T-helper 2 cell treated with Interferon-gamma antibody and Interleukin-4, amounts not matched to agents 100 ng/mL and 5 ng/mL, for 36 hours (primary cell): Measurements from ENCODE around the gene TFR2. TPM values are rescaled to one million over a fixed set of nuclear protein-coding genes. Genes with fewer than 3 reads are reported as not detected.

Experiments
- intact Hi-C: fragments of 100-400 bp; cut with micrococcal nuclease; formaldehyde crosslinking; loops from one replicate; pipeline ENCODE4 v1.15.1; 2023
- total RNA-seq: library from RNA; stranded (reverse); gene quantifications from 2 replicates; pipeline ENCODE4 v1.2.3, GENCODE V29; 2022

Gene TFR2
- total RNA-seq, 1 donor from 2014 or later = 13.5 TPM

DNA sequence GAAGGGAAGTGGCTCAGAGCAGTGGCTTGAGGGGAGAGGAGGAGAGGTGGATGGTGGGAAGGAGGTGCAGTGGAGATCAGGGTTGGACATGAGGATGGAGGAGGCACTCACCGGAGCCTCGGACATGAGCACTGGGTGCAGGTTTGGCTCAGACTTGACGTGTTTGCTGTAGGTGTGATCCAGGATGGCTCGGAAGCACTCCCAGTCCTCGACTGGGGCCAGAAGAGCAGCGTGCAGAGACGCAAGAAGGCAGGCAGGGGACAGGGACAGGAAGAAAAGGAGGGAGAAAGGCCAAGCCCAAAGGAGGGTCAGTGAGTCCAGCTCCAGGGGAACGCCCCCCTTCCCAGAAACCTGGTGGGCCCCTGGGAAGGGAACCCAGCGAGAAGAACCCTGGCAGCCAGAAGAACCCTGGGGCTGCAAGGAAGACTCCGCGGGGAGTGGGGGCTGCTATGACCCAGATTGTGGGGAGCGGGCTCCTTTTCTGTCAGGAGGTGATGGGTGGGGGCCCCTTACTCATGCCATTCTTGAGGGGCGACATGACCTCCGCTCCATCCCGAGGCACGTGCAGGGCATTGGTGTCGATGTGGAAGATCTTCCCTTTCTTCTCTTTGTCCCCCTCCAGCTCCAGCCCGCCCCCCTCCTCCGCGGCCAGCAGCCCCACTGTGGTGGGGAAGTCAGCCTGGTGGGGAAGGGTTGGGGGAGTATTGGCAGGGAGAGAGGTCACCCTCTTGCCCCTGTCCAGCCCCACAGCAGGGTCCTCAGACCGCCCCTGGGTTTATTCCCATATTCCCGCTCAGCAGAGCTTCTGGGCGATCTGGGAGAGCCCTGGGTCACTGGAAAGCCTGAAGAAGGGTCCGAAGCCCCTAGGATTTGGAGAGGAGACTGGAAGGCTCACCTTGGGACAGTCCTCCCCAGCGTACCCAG lies 13.8 kb upstream of the TFR2 start:
- intact Hi-C loops = no loop called here

DNA sequence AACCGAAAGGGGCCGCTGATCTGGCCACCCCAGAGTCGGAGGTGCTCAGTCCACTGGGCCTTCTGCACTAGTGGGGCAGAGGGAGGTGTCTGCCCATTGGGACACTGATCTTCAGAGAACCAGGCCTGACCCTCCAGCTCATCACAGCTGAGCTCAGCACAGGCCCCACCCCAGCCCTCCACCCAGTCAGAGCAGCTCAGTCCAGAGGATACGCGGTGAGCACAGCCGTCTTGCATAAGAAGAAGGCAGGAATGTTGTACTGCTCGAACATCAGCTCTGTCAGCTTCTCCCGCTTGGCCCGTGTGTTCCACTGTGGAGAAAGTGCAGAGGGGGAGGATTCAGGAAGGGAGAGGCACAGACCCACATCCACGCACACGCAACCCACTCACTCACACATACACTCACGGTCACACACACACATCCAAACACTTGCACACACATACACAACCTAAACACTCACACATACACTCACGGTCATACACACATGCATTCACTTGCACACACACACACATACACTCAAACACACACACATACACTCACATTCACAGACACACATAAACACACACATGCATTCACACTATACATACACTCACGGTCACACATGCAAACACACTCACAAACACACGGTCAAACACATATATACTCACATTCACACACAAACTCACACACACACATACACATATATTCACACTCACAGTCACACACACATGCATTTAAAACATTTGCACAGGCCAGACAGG lies 8.6 kb upstream of the TFR2 start:
- intact Hi-C loops = no loop called here

DNA sequence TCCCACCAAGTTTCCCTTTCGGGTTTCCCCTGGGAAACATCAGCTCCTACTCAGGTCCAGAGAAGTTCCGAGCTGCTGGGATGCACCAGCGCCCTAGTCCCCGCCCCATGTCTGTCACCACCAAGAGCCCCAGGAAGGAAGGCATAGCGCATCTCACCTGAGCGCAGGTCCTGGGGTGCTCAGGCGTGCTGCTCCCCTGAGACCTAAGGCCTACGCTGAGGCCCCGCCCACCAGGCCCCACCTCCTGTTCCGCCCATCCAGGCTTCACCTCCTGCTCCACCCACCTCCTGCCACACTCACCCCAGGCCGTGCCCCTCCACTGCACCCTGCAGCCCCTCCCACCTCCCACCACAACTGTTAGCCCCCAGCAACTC lies 1.2 kb upstream of the TFR2 start:
- intact Hi-C loops = no loop called here

DNA sequence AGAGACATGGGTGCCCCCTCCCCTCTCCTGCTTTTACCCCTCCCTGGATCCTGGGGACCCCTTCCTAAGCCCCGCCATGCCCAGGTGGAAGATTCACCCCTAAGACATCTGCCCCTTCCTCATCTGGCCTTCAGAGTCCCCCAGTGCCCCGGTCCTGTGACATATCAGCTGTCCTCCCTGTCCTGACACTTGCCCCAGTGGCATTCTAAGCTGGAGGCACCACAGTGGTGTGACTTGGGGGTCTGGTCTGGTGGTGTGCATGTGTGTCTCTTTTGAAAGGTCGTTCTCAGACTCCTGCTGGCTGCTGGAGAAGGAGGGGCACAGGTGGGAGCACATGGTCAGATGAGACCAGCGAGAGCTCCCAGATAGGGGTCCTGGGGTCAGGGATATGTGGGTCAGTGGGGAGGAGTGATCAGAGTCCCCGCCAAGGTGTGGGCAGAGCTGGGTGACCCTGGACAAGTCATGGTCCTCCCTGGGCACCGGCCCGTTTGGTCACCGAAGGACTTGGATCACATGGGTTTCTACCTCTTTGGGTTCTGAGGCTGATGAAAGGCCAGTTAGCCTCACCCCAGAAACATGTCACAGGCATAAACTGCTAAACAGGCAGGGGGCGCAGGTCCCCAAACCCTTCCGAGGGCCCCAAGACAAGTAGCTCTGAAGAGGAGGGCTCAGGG lies 645 bp upstream of the TFR2 start:
- intact Hi-C loops = no loop called here

DNA sequence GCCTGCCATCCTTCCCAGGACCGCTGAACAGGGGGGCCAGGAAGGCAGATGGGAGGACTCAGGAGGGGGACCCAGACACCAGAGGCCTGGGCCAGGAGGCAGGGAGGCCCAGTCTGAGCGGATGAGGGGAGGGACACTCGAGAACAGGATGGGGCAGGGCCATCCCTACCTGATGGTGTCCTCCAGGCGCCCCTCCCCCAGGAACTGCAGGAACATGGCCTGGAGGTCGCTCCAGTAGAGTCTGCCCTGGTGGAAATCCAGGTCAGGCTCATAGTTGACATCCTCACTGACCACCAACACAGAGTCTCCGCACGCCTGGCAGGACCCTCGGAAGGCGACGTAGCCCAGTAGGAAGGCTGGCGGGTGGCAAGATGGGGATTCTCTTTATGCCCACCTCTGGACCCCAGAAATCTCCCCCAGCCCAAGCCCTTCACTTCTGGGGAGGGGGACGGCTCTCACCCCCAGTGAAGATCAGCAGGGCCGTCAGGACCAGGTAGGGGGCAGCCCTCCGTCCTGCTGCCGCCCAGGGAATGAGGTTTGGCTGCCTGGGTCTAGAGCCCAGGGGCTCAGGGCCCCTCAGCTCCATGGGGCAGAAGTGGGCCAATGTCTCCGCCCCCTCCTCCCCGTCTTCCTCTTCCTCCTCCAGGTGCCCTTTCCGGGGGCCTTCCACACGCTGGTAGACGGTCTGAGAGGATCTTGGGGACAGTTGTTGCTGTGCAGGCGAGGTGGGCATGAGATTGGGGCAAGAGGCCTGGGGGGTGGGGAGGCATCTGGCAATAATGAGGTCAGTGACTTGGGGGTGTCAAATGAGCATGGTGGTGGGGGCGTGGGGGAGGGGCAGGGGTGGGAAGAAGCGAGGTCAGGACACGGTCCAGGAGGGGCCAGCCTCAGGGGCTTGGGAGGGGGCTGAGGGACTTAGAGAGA lies 573 bp downstream of the TFR2 start:
- intact Hi-C loops = no loop called here

DNA sequence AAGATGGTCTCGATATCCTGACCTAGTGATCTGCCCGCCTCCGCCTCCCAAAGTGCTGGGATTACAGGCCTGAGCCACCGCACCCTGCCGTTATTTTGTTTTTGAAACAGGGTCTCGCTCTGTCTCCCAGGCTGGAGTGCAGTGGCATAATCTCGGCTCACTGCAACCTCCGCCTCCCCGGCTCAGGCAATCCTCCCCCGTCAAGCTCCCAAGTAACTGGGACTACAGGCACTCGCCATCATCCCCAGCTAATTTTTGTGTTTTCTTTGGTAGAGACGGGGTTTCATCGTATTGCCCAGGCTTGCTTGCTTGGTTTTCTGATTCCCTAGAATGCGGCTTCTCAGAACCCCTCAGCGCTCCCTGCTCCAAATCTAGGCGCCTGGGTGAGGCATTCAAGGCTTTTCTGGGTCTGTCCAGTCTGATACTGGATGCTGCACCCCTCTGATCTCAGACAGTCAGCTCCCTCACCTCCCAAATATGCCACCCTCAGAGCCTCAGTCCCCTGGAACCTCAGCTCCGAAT lies 1.3 kb downstream of the TFR2 start:
- intact Hi-C loops = no loop called here

DNA sequence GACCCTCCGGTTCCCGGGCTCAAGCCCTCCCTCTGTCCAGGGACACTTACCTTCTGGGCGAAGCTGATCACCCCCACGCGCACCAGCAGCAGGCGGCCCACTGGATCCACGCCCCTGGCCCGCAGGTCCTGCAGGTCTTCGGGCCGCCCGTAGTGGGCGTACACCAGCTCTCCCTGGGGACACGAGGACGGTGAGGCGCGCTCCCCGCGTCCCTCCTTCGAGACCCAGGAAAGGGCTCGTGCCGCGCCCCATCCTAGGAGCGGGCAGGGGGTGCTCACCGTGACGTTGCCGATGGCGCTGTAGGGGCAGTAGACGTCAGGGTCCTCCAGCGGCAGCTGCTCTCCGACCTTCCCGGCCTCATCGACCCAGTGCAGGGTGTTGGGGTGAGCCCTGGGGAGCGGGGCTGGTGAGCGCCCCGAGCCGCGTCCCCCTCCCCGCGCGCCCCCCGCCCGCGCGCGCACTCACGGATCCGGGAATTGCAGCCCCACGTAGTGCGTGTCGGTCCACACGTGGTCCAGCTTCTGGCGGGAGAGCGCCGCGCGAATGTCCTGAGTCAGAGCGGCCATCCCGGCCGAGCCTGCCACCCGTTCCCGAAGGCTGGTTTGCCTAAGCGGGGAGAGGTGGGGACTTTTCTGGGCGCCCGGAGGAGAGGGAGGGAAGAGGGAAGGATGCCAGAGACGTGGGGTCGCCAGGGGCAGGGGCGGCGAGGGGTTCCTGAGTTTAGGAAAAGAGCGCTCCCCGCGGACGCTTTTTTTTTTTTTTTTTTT lies 8.2 kb downstream of the TFR2 start:
- intact Hi-C loops = loop anchor here (5.0 kb wide), 1 partner anchor 59 kb away; the partner anchor contains the start of gene GIGYF1

DNA sequence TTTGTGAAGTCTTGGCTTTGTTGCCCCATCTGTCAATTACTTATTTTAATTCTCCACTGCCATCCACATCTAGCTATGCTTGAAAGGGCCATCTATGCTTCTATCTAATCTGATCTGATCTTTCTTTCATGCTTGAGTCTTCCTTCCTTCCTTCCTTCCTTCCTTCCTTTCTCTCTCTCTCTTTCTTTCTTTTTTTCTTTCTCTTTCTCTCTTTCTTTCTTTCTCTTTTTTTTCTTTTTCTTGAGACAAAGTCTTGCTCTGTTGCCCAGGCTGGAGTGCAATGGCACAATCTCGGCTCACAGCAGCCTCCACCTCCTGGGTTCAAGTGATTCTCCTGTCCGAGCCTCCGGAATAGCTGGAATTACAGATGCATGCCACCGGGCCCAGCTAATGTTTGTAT lies 11.3 kb downstream of the TFR2 start:
- intact Hi-C loops = loop anchor here (5.0 kb wide), 1 partner anchor 62 kb away; the partner anchor contains the start of gene GIGYF1

DNA sequence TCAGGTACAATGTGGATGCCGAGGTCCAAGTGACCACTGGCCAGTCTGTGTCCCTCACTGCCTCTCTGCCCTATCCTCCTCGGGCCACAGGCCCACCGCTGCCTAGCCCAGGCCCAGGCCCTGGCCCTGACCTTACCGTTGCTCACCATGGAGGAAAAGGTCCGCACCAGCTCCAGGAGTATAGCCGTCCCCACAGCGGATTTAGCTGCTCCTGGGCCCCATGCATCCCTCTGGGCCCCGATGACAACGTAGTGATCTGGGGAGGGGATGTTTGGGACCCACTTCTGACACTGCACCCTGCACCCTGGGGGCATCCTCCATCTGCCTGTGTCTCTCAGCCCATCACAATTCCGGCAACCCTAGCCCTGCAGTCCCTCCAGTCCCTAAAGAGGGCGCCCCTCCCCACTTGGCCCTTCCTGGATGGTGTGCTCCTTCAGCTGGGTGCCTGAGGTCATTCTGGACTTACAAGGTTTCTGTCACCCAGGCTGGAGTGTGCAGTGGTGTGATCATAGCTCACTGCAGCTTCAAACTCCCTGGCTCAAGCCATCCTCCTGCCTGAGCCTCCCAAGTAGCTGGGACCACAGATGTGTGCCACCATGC lies 12.1 kb downstream of the TFR2 start:
- intact Hi-C loops = no loop called here

DNA sequence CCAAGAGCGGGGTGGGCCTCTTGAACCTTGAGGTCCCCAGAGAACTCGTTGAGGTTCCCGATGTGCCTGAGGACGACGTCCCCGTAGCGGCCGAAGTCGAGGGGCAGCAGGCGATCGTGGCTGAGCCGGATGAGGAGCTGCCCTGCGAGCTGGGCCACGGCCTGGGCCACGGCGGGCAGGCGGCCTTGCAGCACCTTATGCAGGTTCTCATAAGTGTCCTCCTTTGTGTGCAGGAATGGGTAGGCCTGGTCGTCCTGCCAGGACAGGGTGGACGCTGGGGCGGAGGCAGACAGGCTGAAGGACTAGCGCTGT lies 14.2 kb downstream of the TFR2 start:
- intact Hi-C loops = loop anchor here (2.0 kb wide), 1 partner anchor 40 kb away; the partner anchor contains the start of genes FBXO24 and LRCH4

DNA sequence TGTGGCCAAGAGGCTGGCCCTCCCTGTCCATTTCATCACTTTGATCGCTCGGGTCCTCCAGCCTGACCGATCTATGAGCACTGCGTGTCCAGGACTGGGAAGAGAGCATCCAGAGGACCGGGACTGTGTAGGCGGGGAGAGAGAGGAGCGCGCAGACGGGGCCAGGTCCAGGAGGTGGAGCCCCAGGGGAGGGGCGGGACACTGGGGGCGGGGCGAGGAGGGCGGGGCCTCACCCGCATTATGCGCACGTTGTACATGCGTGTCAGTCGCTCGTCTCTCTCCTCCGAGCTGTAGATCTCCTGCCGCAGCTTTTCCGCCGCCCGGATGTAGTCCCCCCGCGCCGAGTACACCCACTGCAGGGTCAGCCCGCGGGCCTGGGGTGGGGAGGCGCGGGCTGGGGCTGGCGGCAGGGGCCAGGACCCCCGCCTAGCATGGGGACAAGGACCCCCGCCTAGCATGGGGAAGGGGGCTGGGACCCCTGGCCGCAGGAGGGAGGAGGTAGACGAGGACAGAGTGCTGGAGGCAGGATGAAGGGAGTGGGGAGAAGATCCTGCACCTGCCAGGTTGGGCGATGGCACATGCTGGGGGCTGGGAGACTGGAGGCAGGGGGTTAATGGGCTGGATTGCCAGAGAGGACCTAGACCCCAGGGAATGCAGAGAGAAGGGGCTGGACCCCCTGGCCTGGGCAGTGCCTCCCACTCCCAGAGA lies 14.7 kb downstream of the TFR2 start:
- intact Hi-C loops = loop anchor here (1.0 to 2.0 kb wide), 4 partner anchors 14 to 47 kb away; partner anchors contain the start of genes FBXO24, GNB2, LRCH4 and MOSPD3

DNA sequence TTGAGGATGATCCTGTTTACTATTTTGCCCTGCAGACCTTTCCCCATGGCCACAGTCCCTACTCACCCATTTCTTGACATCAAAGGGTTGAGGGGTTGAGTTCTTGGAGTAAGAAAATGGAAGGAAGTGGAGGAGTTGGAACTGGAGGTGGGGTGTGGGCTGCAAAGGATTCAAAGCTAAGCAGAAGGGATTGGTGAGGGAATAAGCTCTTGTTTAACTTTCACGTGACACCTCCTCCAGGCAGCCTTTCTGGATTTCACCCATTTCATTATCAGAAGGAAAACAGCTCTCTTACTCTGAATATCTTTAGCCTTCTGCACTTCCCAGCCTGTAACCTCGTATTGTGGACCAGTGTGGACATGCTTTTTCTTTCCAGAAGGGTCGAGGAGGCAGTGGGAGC lies 15.3 kb downstream of the TFR2 start:
- intact Hi-C loops = loop anchor here (1.0 to 2.0 kb wide), 4 partner anchors 14 to 47 kb away; partner anchors contain the start of genes FBXO24, GNB2, LRCH4 and MOSPD3

DNA sequence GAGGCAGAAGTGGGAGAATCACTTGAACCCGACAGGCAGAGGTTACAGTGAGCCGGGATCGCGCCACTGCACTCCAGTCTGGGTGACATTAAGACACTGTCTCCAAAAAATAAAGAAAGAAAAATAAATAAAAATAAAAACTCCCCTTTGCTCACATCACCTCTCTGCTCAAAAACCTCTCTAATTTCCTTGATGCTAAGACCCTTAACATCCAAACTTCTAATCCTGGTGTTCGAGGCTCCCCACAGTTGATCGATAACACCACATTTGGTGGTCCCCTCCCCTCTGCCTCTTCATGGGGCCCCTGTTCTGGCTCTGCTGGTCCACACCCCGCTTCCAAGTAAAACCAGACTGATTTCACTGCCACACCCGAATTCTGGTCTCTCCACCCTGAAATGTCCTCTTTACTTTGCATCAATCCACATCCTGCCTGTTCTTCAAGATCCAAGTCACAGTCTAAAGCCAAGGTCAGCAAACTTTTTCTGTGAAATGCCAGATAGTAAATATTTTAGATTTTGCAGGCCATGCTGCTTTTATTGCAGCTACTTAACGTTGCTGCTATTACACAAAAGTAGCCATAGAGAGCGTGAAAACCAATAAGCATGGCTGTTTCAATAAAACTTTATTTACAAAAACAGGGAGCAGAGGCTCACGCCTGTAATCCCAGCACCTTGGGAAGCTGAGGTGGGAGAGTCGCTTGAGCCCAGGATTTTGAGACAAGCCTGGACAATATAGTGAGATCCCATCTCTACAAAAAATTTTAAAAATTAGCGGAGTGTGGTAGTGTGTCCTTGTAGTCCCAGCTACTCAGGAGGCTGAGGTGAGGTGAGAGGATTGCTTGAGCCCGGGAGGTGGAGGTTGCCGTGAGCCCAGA lies 17.2 kb downstream of the TFR2 start:
- intact Hi-C loops = no loop called here

DNA sequence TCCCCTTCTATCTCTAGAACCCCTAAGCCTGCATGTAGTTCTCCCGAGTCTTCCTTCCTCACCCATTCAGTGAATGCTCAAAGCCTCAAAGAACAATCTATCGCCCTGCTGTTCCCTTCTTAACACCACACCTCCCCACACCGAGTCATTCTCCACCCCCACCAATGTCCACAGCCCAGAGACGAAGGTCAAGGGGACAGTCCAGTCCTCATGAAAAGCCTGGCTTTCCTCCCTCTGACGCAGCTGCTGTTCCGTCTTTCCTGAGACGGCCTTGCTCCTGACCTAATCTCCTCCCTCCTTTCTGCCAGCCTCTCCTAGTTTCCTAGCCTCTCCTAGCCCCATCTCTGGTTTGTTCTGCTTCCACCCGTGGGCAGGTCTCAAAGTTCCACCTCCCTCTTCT lies 19.8 kb downstream of the TFR2 start:
- intact Hi-C loops = no loop called here

DNA sequence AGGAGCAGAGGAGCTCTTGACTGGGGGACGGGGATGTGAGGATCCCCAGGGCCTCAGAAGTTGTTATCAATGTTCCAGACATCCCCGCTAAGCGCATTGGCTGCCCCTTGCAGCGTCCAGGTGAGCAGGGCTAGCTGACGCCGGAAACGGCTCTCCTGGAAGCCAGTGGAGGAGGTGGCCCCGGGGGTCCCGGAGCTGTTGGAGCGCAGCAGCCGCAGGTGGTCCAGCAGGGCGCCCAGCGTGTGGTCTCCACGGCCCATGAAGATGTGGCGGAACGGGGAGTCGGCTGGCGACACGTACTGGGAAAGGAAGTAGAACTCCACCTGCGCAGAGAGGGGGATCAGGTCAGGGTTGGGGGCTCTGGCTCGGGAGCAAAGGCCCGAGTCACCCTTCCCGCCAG lies 20.5 kb downstream of the TFR2 start:
- intact Hi-C loops = no loop called here

DNA sequence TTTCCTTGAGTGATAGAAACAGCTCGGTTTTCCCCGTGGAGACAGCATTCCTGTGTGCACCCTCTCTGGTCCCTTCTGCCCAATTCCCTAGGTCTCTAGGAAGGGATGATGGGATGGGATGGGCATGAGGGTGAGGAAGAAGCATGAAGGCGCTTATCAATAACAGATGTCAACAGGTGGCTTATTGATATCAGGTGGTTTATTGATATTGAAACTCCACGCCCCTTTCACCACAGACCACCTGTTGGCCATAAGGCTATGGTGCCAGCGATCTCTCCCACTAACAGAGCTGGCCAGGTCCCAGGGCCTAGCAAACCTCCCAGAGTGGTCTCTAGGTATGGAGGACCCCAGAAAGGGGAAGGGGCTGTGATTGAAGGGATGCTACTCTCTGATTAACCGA lies 21.1 kb downstream of the TFR2 start:
- intact Hi-C loops = no loop called here

DNA sequence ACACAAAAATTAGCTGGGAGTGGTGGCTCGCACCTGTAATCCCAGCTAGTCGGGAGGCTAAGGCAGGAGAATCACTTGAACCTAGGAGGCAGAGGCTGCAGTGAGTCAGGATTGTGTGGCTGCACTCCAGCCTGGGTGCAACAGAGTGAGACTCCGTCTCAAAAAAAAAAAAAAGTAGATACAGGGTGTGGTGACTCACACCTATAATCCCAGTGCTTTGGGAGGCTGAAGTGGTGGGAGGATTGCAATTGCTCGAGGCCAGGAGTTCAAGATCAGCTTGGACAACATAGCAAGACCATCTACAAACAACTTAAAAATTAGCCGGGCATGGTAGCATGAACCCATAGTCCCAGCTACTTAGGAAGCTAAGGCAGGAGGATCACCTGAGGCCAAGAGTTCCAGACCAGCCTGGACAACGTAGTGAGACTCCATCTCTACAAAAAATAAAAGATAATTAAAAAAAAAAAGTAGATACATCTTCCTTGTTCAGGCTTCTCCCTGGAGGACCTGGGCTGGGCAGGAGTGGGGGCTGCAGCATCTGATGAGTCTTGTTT lies 27.0 kb downstream of the TFR2 start:
- intact Hi-C loops = no loop called here
